Posterior vena cava (tissue), 2 donors: Measurements from ENCODE around the gene USH1G. TPM values are rescaled to one million over a fixed set of nuclear protein-coding genes. Genes with fewer than 3 reads are reported as not detected.

Experiments
- DNase-seq: peaks from one replicate; pipeline ENCODE4 v3.0.0-alpha.2; 2020; ENCODE audit warnings: low spot score
- intact Hi-C, 2 donors: fragments of 100-400 bp; cut with DNase I; formaldehyde crosslinking; loops; one replicate each; pipeline versions ENCODE4 v1.14.1 to v1.14.2; 2022 to 2023
- total RNA-seq, 2 donors: library from RNA; stranded (reverse); fragmentation: NEBNext Ultra II Directional; extraction: Animal tissue kit (Norgen Biotek cat#: 25700); gene quantifications; one replicate each; pipeline ENCODE4 v1.2.1, GENCODE V29; 2021
- donor health status: DM: yes; HTN: yes; CAD: no.
- donor health status: DM: yes; HTN: yes; CAD: no.

USH1G gene
- total RNA-seq, 2 donors from 2014 or later: not detected

DNA sequence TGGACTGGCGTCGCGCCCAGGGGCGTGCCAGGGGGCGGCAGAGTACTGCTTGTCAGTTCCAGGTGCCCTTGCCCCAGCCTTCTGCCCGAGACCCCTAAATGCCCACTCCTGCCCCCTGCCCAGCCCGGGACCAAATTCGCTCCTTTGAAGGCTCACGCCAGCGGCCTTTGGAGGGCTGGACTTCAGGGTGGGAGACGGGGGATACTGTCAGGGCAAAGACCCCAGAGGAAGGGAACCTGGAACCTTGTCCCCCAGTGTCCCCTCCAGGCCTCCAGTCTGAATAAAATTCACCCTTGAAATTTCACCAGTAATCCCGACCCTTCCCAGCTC, 13.4 kb upstream of the USH1G start:
- intact Hi-C loops: no loop called here
- no peak for DNase-seq

DNA sequence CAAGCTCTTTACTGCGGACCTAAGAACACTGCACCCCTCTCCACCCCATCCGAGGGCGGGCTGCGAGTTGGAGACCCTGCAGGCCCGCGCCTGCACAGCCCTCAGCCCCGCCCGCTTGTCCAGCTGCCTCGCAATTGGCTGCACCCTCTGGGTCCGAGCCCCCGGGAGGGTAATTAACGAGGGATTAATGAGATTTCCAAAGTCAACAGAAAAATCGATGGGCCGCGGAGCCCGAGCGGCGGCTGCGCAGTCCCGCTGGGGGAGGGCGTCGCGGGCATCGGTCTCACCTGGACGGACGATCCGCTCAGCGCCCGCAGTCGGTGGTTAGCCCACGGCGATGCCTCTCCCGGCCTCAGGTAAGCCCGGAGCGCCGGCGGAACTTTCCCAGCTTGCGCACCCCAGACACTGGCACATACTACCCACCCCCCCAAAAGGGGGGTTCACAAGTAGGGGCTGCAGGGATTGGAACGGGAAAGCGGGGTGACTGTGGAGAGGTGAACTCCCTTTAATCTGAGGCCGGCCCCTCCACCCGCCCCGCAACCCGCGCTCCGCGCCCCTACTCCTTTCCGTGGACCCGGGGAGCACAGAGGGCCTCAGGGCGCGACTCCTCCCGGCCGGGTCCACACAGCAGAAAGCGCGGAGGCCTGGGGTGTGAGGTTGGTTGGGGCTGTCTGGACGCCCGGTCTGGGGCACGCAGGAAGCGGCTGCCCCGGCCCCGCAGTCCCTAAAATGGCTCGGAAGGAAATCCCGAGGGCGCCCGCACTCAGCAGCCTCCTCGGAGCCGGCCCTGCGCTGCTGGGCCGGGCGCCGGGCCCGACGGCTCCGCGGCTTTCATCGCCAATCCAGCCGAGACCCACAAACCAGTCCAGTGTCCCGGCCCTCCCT, 12.8 kb upstream of the USH1G start, which contains the start of gene OTOP3:
TSS of gene OTOP3 (plus strand) at position 314 of the 885 bp plus-strand sequence. CDS start at position 338, 24 bp downstream.
- intact Hi-C loops: no loop called here

DNA sequence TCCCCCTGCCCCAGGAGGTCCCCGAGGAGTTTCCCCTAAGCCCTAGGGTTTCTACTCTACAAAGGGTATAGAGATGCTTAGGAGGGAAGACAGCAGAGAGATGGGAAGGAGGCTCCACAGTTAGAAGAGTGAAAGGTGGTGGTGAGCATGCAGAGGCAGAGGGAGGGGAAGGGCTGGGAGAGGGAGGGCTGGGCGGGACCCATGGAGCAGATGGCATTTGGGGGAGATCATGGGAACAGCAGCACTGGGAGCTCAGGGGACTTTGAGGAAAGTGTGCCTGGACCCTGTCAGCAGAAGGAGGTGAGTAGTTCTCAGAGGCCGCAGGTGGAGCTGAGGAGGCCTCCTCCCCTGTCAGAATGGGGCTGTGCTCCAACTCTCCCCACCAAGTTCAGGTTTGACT, 12.0 kb upstream of the USH1G start:
- no peak for DNase-seq
- intact Hi-C loops: no loop called here

More for the DNA sequence above, 12.8 kb upstream of the USH1G start, which contains the start of gene OTOP3:
- DNase-seq: no peak

DNA sequence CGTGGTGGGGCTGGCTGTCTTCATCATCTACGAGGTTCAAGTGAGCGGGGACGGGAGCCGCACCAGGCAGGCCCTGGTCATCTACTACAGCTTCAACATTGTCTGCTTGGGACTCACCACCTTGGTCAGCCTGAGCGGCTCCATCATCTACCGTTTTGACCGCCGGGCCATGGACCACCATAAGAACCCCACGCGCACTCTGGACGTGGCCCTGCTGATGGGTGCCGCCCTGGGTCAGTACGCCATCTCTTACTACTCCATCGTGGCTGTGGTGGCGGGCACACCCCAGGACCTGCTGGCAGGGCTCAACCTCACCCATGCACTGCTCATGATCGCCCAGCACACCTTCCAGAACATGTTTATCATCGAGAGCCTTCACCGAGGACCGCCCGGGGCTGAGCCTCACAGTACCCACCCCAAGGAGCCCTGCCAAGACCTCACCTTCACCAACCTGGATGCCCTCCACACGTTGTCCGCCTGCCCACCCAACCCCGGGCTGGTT, 7.5 kb upstream of the USH1G start:
- no peak for DNase-seq
- intact Hi-C loops: no loop called here

DNA sequence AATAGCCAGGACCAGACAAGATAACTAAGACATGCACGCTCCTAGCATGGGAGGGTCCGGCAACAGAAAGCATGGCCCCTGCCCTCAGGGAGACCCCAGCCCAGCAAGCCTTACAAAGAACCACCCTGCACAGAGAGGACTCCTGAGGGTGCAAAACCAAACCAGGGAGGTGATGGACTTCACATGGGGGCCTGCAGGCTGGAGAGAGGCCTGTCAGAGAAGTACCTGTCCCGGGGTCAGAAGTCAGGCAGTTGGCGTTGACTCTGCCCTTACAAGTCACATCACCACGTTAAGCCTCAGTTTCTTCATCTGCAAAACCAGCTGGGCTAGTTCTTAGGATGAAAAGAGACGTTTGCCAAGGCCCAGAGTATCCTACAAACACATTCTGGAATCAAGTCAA, 5.7 kb upstream of the USH1G start:
- DNase-seq: no peak
- intact Hi-C loops: no loop called here

DNA sequence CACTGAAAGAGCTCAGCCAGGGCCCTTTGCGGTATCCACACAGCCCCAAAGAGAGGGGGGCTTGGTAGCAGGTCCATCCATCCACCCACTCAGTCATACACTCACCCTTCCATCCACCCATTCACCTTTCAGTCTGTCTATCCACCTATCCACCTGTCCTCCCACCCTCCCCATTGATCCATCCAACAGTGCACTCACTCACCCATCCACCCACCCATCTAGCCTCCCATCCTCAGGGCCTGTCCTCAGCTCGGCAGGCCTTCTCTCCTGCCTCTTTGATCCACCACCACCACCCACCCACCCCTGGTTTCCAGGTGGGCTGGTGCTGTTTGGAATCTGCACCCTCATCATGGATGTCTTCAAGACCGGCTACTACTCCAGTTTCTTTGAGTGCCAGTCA, 2.2 kb upstream of the USH1G start:
- DNase-seq: no peak
- intact Hi-C loops: no loop called here

DNA sequence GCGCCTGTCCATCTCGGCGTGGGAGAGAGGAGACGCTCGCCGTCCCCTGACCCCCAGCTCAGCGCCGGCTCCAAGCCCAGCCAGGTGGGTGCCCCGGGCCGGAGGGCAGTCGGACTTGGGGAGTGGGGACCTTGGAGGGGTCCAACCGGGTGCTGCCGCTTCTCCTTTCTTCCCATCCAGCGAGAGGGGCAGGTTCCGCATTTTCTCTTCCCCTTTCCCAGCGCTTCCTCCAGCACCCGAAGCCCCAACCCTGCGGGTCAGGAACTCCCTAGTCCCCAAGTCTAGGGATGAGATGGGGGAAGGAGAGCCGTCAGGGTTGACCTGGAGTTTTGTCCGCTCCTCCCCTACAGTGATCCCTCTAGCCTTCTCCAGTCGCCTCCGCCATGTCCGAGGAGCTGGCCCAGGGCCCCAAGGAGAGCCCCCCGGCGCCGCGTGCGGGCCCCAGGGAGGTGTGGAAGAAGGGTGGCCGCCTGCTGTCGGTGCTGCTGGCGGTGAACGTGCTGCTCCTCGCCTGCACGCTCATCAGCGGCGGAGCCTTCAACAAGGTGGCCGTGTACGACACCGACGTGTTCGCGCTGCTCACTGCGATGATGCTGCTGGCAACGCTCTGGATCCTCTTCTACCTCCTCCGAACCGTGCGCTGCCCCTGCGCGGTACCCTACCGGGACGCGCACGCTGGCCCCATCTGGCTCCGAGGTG, 1.3 kb upstream of the USH1G start, which contains the start of gene OTOP2:
TSS of gene OTOP2 (plus strand) at position 24 of the 699 bp plus-strand sequence. CDS start at position 384, 360 bp downstream.
- DNase-seq: peak; percentile 82
- intact Hi-C loops: no loop called here

DNA sequence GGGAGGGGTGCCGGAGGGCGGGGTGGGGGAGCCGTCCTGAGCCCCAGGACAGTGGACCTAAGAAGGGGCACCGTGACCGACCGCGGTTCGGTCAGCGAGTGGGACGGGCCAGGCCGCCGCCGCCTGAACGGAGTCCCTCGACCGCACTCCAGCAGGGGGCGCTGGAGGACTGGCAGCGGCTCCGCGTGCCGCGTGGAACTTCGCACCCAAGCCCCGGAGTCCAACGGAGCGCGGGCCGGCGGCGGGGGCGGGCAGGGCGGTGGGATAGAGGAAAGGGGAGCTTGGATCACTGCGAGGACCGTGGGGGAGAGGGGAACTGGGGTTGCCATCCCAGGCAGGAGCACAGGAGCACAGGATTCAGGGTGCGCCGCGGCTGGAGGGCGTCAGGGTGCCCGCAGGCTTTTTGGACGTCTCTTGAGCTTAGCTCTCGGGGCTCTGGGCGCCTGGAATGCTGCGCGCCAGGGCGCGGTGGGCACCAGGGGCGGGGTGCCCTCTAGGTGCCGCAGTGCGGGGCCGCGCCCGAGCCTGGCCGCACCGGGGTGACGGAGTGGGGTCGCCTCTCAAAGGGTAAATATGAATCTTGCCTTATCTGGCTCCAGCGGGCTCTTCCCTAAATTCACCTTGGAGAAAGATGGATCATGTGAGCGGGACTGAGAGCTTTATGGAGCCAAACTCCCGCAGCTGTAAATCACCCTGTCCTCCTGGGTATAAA, 639 bp upstream of the USH1G start:
- intact Hi-C loops: no loop called here
- DNase-seq: peak; percentile 92

DNA sequence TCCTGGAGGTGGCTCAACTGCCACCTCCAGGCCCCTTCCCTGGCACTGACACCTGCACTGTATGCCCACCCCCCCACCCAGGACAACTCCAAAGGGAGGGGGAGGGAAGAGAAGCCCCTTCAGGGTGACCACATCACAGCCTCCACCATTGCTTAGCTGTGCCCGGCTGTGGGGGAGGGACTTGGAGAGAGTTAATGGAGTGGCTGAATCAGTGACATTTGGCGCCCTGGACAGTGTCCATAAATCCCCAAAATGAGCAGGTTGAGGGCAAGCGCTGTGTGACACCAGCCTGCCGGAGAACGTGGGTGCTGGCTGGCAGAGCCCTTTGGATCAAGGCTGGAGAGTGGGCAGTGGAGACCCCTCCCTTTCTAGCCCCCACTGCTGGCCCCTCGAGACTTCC, 883 bp downstream of the USH1G start:
- intact Hi-C loops: no loop called here

DNA sequence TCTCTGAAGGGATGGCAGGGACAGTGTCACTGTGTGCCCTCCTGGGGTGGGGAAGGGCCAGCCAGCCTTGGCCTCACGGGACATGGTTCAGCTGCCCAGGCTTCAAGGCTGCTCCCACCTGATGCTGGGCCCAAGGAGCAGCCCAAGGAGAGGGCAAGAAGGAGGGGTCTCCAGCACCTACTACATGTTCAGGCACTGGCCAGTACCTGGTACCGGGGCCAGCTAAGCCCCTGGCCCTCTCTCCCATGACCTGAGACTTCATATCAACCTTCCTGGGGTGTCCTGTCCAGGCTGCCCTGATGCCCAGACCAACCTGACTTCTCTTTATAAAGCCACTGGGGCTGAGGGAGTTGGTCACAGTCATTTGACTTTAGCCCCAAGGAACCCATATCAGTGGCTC, 1.3 kb downstream of the USH1G start:
- no peak for DNase-seq
- intact Hi-C loops: no loop called here

More for the DNA sequence above, 883 bp downstream of the USH1G start:
- DNase-seq: no peak

DNA sequence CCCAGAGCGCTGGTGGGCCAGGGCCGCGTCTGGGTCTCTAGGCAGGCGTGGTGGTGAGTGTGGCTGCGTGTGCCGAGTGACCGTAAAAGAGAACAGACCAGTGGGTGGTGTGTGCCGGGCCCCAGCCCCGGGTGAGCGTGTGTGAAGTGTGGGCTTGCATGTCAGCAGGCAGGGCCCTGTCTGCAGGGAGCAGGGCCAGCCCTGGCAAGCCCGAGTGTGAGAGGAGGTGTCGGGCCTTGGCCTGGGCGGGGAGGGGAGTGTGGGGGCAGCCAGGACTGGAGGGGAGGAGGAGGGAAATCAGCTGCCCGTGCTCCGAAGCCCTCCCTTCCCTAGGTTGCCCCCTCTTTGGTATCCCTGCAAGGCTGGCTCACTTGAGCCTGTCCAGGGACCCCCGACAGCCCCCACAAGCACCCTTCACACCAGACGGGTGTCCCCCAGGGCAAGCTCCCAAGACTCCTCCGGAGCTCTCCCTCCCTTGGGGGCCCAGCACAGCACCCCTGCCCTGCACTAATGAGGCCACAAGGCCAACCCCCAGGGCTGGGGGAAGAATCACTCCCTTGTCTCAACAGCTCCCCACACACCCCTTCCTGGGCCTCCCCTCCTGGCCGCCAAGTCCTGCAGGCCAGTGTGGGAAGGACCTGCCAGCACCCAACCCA, 1.9 kb downstream of the USH1G start:
- no peak for DNase-seq
- intact Hi-C loops: no loop called here

DNA sequence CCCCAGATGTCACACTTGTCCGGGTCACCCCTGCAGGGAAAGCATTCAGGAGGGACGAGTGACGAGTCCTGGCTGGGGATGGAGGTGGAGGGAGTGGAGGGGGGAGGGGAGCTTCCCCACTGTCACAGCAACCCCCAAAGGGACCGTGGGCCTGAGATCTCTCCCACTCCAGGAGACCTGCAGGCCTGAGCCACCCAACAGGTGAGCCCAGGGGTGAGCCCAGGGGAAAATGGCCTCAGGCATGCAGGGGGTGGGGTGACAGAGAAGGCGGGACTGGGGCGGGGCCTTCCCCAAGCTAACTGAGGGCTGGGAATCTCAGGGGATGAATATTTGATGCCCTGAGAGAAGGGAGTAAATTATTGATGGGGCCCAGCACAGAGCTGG, 2.4 kb downstream of the USH1G start:
- intact Hi-C loops: no loop called here
- DNase-seq: no peak

DNA sequence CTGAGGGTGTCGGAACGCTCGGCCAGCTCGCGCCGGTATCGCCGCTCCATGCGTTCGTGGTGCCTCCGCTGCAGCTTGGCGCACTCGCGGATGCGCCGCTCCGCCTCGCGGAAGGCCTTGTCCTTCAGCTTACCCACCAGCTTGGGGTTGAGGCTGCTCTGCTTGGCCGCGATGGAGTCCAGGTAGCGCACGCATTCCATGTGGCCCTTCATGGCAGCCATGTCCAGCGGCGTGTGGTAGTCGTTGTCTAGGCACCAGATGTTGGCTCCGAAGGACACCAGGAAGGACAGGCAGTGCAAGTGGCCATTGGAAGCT, 2.8 kb downstream of the USH1G start:
- DNase-seq: no peak
- intact Hi-C loops: no loop called here

DNA sequence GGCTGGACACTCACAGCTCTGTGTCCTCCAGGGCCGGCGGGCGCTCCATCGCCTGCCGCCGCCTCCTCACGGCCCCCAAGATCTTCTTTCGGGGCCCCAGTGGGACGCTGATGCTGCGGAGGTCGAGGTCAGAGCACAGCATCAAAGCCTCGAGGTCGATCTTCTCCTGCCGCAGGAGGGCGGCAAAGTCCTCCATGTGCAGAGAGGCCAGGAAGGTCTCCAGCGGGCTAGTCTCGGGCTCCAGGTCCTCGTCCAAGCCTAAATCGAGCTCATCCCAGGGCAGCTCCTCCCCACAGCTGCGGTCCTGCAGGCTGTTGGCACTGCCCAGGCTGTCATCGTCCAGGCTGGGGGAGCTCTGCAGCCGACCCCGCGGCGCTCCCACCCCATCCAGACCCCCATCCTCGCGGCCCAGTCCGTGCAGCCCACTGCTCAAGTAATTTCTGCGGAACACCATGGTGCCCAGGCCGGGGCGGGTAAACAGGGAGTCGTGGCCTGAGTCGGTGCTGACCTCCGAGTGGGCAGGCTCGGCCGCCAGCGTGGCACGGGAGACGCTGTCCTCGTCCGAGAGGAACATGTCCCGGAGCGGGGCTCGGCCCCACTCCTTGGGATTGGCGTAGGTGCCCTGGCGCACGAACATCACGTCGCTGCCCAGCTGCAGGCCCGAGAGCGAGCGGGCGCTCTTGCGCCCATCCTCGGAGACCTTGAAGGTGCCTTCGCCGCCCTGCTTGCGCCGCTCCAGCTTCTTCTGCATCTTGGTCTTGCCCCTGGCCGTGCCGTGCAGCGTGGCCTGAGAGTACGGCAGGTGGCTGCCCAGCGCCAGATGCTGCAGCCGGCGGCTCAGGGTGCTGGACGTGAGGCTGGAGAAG, 3.4 kb downstream of the USH1G start:
- DNase-seq: no peak
- intact Hi-C loops: no loop called here

DNA sequence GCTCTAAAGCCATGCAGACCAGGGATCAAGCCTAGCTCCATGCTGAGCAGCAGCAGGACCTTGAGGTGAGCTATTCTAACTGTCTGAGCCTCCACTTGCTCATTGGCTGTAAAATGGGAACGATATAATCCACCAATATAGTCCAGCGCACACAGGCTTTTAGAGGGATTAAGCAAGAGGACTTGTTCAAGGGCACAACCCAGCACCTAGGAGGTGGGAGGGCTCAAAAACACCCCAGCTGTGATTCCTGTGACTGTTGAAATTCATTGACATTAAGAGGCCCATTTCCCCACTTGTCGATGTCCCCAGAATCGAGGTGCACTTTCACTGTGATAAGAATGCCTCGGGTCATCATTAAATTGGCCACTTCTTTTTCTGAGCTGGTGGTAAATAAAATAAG, 4.1 kb downstream of the USH1G start:
- DNase-seq: no peak
- intact Hi-C loops: no loop called here

DNA sequence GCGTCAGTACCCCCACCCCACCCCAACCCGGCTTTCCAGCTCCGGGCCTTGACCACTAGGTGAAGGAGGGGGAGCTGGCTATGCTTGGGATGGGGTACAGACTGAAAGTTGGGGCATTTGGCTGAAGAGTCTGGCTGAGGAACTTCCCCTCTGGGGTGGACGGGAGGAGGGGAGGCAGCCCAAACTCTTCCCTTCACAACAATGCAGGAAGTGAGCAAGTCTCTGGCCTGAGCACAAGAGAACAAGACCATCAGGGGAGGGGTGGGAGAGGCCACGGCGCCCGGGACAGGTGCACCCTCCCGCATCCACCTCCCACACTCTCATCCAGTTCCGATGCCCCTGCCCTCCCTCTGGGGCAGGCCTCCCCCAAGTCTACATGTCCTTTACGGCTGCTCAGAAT, 5.6 kb downstream of the USH1G start:
- no peak for DNase-seq
- intact Hi-C loops: no loop called here

DNA sequence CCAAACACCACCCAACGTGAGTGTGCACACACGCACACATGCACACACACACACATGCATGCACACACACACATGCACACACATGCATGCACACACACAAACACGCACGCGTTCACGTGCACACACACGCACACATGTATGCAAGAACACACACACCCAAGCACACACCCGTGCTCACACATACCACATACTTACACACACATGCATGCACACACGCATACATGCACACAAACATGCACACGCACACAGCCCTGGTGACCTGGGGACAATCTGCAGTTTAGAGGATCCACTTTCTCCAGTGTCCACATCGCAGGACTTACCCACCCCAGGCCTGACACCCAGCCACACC, 6.2 kb downstream of the USH1G start:
- intact Hi-C loops: no loop called here
- no peak for DNase-seq

DNA sequence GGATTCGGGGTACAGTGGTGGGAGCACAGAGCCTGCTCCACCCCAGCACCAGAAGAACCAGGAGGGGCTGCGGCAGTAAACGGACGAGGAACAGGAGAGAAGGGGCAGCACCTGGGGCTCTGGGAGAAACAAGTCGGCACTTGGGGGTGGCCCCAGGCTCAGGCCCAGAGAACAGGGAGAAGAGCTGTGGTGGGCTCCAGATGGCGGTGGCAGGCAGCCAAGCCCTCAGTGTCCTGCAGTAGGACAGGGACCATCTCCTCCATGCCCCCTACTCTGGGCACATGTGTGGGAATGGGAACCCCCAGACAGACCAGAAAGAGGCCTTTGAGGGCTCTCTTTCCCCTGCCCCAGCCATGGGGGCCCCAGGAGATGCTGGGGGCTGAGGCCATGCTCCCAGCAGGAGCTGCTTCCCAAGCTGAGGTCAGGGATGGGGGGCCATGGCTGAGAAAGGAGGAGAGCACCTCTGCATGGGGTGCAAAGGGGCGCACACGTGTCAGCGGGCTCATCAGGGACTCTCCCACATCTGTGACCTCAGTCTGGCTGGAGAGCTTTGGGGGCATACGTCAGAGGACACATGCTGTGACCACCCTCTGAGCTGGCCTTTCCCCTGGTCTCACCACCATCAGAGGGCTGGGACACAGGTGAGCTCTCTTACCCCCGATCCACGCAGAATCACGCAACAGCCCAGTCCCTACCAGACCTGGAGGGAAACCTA, 6.8 kb downstream of the USH1G start:
- intact Hi-C loops: no loop called here
- DNase-seq: no peak
